Measurements from ENCODE around the gene ABHD16B. TPM values are rescaled to one million over a fixed set of nuclear protein-coding genes. Genes with fewer than 3 reads are reported as not detected.

ABHD16B gene
- total and polyA plus RNA-seq, 2 donors (not counting 3 experiments of a cell fraction or from before 2014, with no cell fraction given): not detected

DNA sequence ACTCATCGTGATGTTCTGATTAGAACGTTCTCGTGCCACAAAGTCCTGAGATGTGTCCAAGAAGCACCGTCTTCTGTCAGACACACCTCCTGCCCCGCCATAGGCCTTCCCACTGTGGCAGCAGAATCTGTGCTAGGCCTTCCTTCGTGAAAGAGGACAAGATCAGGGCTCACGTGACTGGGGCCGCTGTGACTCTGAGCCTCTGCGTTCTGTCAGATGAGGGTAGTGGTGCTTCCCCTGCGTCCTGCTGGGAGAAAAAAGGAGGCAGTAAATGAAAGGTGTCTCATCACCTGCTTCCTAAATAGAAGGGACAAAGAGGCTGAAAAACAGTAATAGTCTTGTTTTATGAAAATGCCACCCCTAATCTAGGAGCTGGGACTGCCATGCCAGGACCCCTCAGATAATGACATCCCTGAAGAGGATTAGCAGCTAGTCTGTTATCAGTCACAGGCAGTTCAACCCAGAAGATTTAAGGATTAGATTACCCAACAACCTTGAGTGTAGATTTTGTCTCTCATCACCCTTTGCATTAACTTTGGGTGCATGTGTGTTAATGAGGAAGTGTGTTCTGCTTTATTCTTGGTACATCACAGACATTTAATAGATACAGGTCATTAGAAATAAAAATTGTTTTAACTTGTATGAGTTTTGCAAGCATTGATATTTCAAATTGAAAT is 37.7 kb downstream of the ABHD16B start:
- H3K9me1 ChIP-seq (replicated peaks; ENCODE audit: control insufficient read depth, extremely low read depth, insufficient read depth, low read length): no peaks in the 10 kb centered on the region
- no peak overlapping the region for H3K4me2 ChIP-seq (ENCODE audit: insufficient read depth, low read length)
- no peak for FAIRE-seq
- H4K20me1 ChIP-seq (replicated peaks; ENCODE audit: control insufficient read depth, extremely low read depth, insufficient read depth, low read length): peaks cover 16% of the 10 kb centered on the region
- no peak overlapping the region for H2AFZ ChIP-seq (ENCODE audit: low read depth, low read length)
- H3K4me1 ChIP-seq (ENCODE audit: control insufficient read depth, extremely low read depth, insufficient read depth, low read length): peaks cover 14% of the 10 kb centered on the region
- H3K79me2 ChIP-seq (ENCODE audit: control insufficient read depth, insufficient read depth, low read length): peaks cover 84% of the 10 kb centered on the region
- no peak for DNase-seq (ENCODE audit: low read depth, low spot score)
- H3K36me3 ChIP-seq (ENCODE audit: control insufficient read depth in 2 of 2, extremely low read depth in 1 of 2, insufficient read depth in 2 of 2, low read length in 2 of 2): peaks cover 2 to 5% of the 10 kb centered on the region in 2 experiments
- dilution Hi-C loops (cut with MboI; ENCODE audit: extremely low pct_ligation_motif_present, low sequenced_read_pairs) (no loop called here), intact Hi-C loops (cut with micrococcal nuclease) (loop anchor here (10.0 kb wide), 1 partner anchor 156 kb away; no protein-coding TSS in a partner anchor)
- CTCF ChIA-PET: interaction anchor here (1.5 kb wide), 1 partner anchor 10 kb away, joined by 3 read pairs; no protein-coding TSS in a partner anchor
- POLR2A ChIA-PET: no interaction called here
- no peak overlapping the region for H3K27ac ChIP-seq (ENCODE audit: insufficient read depth, low read depth, low read length)
- no peak overlapping the region for H3K9ac ChIP-seq (replicated peaks; ENCODE audit: extremely low read depth, insufficient read depth, low read length)
- no peak overlapping the region for H3K4me3 ChIP-seq (replicated peaks in 1 of 3; ENCODE audit: insufficient read depth in 1 of 3, low read depth in 1 of 3, low read length in 3 of 3)
- no peaks in the 10 kb centered on the region for H3K27me3 ChIP-seq (ENCODE audit: control insufficient read depth in 2 of 2, insufficient read depth in 2 of 2, low read length in 2 of 2)
- TF ChIP-seq JUN (IDR thresholded peaks at IDR 0.05; ENCODE audit: borderline replicate concordance, insufficient read depth, insufficient read length, low read depth): no peak
- no peak for TF ChIP-seq FOS (IDR thresholded peaks at IDR 0.05; ENCODE audit: borderline replicate concordance, insufficient read depth, low read length)
- TF ChIP-seq MYC (IDR thresholded peaks at IDR 0.05; ENCODE audit: low read depth, low read length): no peak
- TF ChIP-seq, protein P1, sequence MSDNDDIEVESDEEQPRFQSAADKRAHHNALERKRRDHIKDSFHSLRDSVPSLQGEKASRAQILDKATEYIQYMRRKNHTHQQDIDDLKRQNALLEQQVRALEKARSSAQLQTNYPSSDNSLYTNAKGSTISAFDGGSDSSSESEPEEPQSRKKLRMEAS (IDR thresholded peaks at IDR 0.05; ENCODE audit: insufficient read depth, insufficient read length): no peak
- no peak for TF ChIP-seq POLR2A (IDR thresholded peaks at IDR 0.05; ENCODE audit: low read depth, low read length)
- no peak for TF ChIP-seq POLR2AphosphoS5 (IDR thresholded peaks at IDR 0.05; ENCODE audit: insufficient read depth, low read depth, low read length)
- no peak for TF ChIP-seq GATA2 (IDR thresholded peaks at IDR 0.05; ENCODE audit: insufficient read depth, insufficient read length, low read depth, low read length)
- TF ChIP-seq, protein P2, sequence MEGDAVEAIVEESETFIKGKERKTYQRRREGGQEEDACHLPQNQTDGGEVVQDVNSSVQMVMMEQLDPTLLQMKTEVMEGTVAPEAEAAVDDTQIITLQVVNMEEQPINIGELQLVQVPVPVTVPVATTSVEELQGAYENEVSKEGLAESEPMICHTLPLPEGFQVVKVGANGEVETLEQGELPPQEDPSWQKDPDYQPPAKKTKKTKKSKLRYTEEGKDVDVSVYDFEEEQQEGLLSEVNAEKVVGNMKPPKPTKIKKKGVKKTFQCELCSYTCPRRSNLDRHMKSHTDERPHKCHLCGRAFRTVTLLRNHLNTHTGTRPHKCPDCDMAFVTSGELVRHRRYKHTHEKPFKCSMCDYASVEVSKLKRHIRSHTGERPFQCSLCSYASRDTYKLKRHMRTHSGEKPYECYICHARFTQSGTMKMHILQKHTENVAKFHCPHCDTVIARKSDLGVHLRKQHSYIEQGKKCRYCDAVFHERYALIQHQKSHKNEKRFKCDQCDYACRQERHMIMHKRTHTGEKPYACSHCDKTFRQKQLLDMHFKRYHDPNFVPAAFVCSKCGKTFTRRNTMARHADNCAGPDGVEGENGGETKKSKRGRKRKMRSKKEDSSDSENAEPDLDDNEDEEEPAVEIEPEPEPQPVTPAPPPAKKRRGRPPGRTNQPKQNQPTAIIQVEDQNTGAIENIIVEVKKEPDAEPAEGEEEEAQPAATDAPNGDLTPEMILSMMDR (IDR thresholded peaks at IDR 0.05; ENCODE audit: extremely low read depth in 1 of 2, insufficient read depth in 1 of 2, low read depth in 1 of 2, low read length in 2 of 2): no peak
- no peak for TF ChIP-seq EZH2 (IDR thresholded peaks at IDR 0.05; ENCODE audit: borderline replicate concordance, low read depth, low read length, severe bottlenecking)
- no peaks in the 10 kb centered on the region for H3K9me3 ChIP-seq (replicated peaks; ENCODE audit: control insufficient read depth, insufficient read depth, low read length)
- BruUV-seq (replicated peaks): no TSS peak

All from endothelial cell of umbilical vein (primary cell).